H1 (cell line): Measurements from ENCODE around the gene GPC6. TPM values are rescaled to one million over a fixed set of nuclear protein-coding genes. Genes with fewer than 3 reads are reported as not detected.

Experiments
- CTCF ChIA-PET: fragments of 300-600 bp; sonication (Branson Sonifier 250); formaldehyde crosslinking; loops from one replicate; lab custom pipeline; 2021; ENCODE audit not compliant: partially characterized antibody; lab: Charles Lee
- POLR2A ChIA-PET: fragments of 300-600 bp; sonication (Branson Sonifier 250); formaldehyde crosslinking; loops from one replicate; lab custom pipeline; 2021; ENCODE audit warnings: inconsistent platforms; ENCODE audit not compliant: partially characterized antibody; lab: Charles Lee
- DNase-seq, 2 experiments: peaks; one replicate each; pipeline versions ENCODE4 v3.0.0 to v3.0.0-alpha.2; 2010 to 2022; ENCODE audit warnings: low spot score in 2 of 2, low read depth in 1 of 2, mixed read lengths in 1 of 2
- FAIRE-seq: peaks from 2 replicates; lab custom pipeline; 2011; peaks lifted over from hg19 to GRCh38; lab: Jason Lieb, UNC
- H2AFZ ChIP-seq: 2 replicates; pipeline ENCODE4 v1.8.1; 2012; ENCODE audit warnings: low read length, inconsistent platforms
- H2AK5ac ChIP-seq: 2 replicates; pipeline ENCODE4 v1.6.1; 2013; ENCODE audit warnings: low read depth, low read length
- H2BK120ac ChIP-seq: replicated peaks from 2 replicates; pipeline ENCODE3; 2013; ENCODE audit warnings: low read depth, low read length, inconsistent platforms
- H2BK12ac ChIP-seq: 2 replicates; pipeline ENCODE4 v1.6.1; 2013; ENCODE audit warnings: low read depth, low read length
- H2BK15ac ChIP-seq: 2 replicates; pipeline ENCODE4 v1.6.1; 2013; ENCODE audit warnings: low read length
- H2BK20ac ChIP-seq: 2 replicates; pipeline ENCODE4 v1.6.1; 2013; ENCODE audit warnings: low read length
- H2BK5ac ChIP-seq: 2 replicates; pipeline ENCODE4 v1.6.1; 2013; ENCODE audit warnings: low read depth, low read length
- H3K14ac ChIP-seq: 2 replicates; pipeline ENCODE4 v1.6.1; 2013; ENCODE audit warnings: inconsistent platforms; ENCODE audit not compliant: insufficient read length
- H3K18ac ChIP-seq: 2 replicates; pipeline ENCODE4 v1.6.1; 2013; ENCODE audit warnings: low read length; ENCODE audit errors: extremely low read depth
- H3K23ac ChIP-seq: 2 replicates; pipeline ENCODE4 v1.6.1; 2013; ENCODE audit warnings: inconsistent platforms; ENCODE audit not compliant: insufficient read length
- H3K23me2 ChIP-seq: 2 replicates; pipeline ENCODE4 v1.6.1; 2013; ENCODE audit warnings: low read depth, low read length
- H3K27ac ChIP-seq: 2 replicates; pipeline ENCODE4 v1.6.1; 2011; ENCODE audit warnings: low read depth, low read length, inconsistent platforms
- H3K27me3 ChIP-seq, 4 experiments: replicated peaks in 1 of 4; 1 replicate in 1 of 4; 2 replicates in 3 of 4; pipeline versions ENCODE4 v1.6.1 to v1.8.1; 2011 to 2013; ENCODE audit warnings: low read length in 3 of 4, mild to moderate bottlenecking in 3 of 4, inconsistent platforms in 2 of 4, mixed read lengths in 2 of 4, moderate library complexity in 1 of 4; ENCODE audit not compliant: control insufficient read depth in 3 of 4, insufficient read depth in 3 of 4; ENCODE audit errors: extremely low read depth in 1 of 4
- H3K36me3 ChIP-seq, 4 experiments: 2 replicates each; pipeline versions ENCODE4 v1.6.1 to v1.8.1; 2011 to 2013; ENCODE audit warnings: mild to moderate bottlenecking in 4 of 4, low read length in 3 of 4, moderate library complexity in 2 of 4, control low read depth in 1 of 4, inconsistent platforms in 1 of 4; ENCODE audit not compliant: insufficient read depth in 4 of 4, control insufficient read depth in 2 of 4
- H3K4ac ChIP-seq: replicated peaks from 2 replicates; pipeline ENCODE3; 2013; ENCODE audit warnings: low read length, low read depth, mixed read lengths, inconsistent platforms; ENCODE audit not compliant: insufficient read length
- H3K4me1 ChIP-seq, 4 experiments: replicated peaks in 1 of 4; 1 replicate in 1 of 4; 2 replicates in 3 of 4; pipeline versions ENCODE4 v1.6.1 to v1.8.1; 2011 to 2013; ENCODE audit warnings: low read length in 3 of 4, inconsistent platforms in 2 of 4, mixed read lengths in 1 of 4; ENCODE audit not compliant: insufficient read depth in 4 of 4, control insufficient read depth in 3 of 4
- H3K4me2 ChIP-seq, 2 experiments: 2 replicates each; pipeline versions ENCODE4 v1.6.1 to v1.8.1; 2011 to 2013; ENCODE audit warnings: low read depth in 2 of 2, low read length in 2 of 2, control low read depth in 1 of 2, inconsistent platforms in 1 of 2, mild to moderate bottlenecking in 1 of 2; ENCODE audit not compliant: insufficient read depth in 1 of 2
- H3K4me3 ChIP-seq, 4 experiments: fragments of 200-600, 300-600 bp in 1 of 4; sonication (generic), shearing (Covaris generic), sonication (Bioruptor Twin) in 1 of 4; 2 replicates each; pipeline versions ENCODE4 v1.5.1 to v1.8.1; 2011 to 2016; ENCODE audit warnings: low read length in 4 of 4, low read depth in 3 of 4, control low read depth in 2 of 4, inconsistent platforms in 2 of 4, mild to moderate bottlenecking in 2 of 4, mixed read lengths in 1 of 4, moderate library complexity in 1 of 4; ENCODE audit not compliant: insufficient read depth in 2 of 4; ENCODE audit errors: extremely low read depth in 1 of 4
- H3K56ac ChIP-seq: replicated peaks from 2 replicates; pipeline ENCODE3; 2013; ENCODE audit warnings: low read depth, mild to moderate bottlenecking, mixed read lengths, low read length, inconsistent platforms; ENCODE audit not compliant: insufficient read length
- H3K79me1 ChIP-seq: 2 replicates; pipeline ENCODE4 v1.6.1; 2013; ENCODE audit warnings: low read depth, low read length, control low read depth
- H3K79me2 ChIP-seq, 2 experiments: 2 replicates each; pipeline versions ENCODE4 v1.6.1 to v1.8.1; 2012 to 2013; ENCODE audit warnings: low read length in 2 of 2, mild to moderate bottlenecking in 2 of 2, inconsistent platforms in 1 of 2; ENCODE audit not compliant: insufficient read depth in 2 of 2, control insufficient read depth in 1 of 2
- H3K9ac ChIP-seq, 4 experiments: replicated peaks in 1 of 4; 1 replicate in 1 of 4; 2 replicates in 3 of 4; pipeline versions ENCODE4 v1.6.1 to v1.8.1; 2011 to 2013; ENCODE audit warnings: low read depth in 3 of 4, low read length in 3 of 4, control low read depth in 2 of 4, mild to moderate bottlenecking in 2 of 4, moderate library complexity in 2 of 4, inconsistent platforms in 1 of 4; ENCODE audit errors: extremely low read depth in 1 of 4
- H3K9me3 ChIP-seq, 2 experiments: 2 replicates each; pipeline versions ENCODE4 v1.6.1 to v1.8.1; 2012 to 2013; ENCODE audit warnings: mild to moderate bottlenecking in 2 of 2, moderate library complexity in 2 of 2, control low read depth in 1 of 2, inconsistent platforms in 1 of 2, low read depth in 1 of 2, low read length in 1 of 2, mixed read lengths in 1 of 2; ENCODE audit not compliant: insufficient read depth in 2 of 2
- H4K20me1 ChIP-seq, 2 experiments: replicated peaks in 1 of 2; 2 replicates each; pipeline versions ENCODE3 to v1.8.1; 2011 to 2013; ENCODE audit warnings: inconsistent platforms in 2 of 2, low read length in 2 of 2, mild to moderate bottlenecking in 1 of 2; ENCODE audit not compliant: insufficient read depth in 2 of 2, control insufficient read depth in 1 of 2
- H4K5ac ChIP-seq: 2 replicates; pipeline ENCODE4 v1.6.1; 2013; ENCODE audit warnings: low read length, low read depth, mixed read lengths, inconsistent platforms; ENCODE audit not compliant: insufficient read length
- H4K8ac ChIP-seq: 2 replicates; pipeline ENCODE4 v1.8.0; 2013; ENCODE audit warnings: mild to moderate bottlenecking, moderate library complexity, low read length, inconsistent platforms; ENCODE audit not compliant: insufficient read depth; ENCODE audit errors: extremely low read depth
- H4K91ac ChIP-seq: replicated peaks from 2 replicates; pipeline ENCODE3; 2013; ENCODE audit warnings: low read length, mixed read lengths, inconsistent platforms; ENCODE audit not compliant: insufficient read length
- BACH1 ChIP-seq: IDR thresholded peaks from 2 replicates; pipeline ENCODE4 v1.6.1; 2012; ENCODE audit warnings: low read length, improper control_type of control experiment
- CBX8 ChIP-seq: fragments of 300-800, 300-1000 bp; sonication (generic); IDR thresholded peaks from 2 replicates; pipeline ENCODE4 v1.7.1; 2016; ENCODE audit warnings: low read depth, low read length, borderline replicate concordance
- CREB1 ChIP-seq: IDR thresholded peaks from 2 replicates; pipeline ENCODE4 v1.6.1; 2012; ENCODE audit warnings: inconsistent platforms
- EGR1 ChIP-seq: IDR thresholded peaks from 2 replicates; pipeline ENCODE4 v1.6.1; 2011; ENCODE audit warnings: low read depth, low read length, borderline replicate concordance
- EP300 ChIP-seq, 2 experiments: IDR thresholded peaks; 1 replicate in 1 of 2; 2 replicates in 1 of 2; pipeline ENCODE4 v1.6.1; 2011 to 2012; ENCODE audit warnings: low read depth in 2 of 2, low read length in 2 of 2, mild to moderate bottlenecking in 2 of 2, borderline replicate concordance in 1 of 2, inconsistent platforms in 1 of 2, moderate library complexity in 1 of 2
- HDAC2 ChIP-seq, 2 experiments: fragments of 300-600 bp in 1 of 2; sonication (generic) in 1 of 2; IDR thresholded peaks; 2 replicates each; pipeline ENCODE4 v1.6.1; 2011 to 2012; ENCODE audit warnings: low read depth in 2 of 2, low read length in 2 of 2, mild to moderate bottlenecking in 2 of 2, moderate library complexity in 2 of 2, borderline replicate concordance in 1 of 2, inconsistent platforms in 1 of 2
- JUN ChIP-seq: IDR thresholded peaks from 2 replicates; pipeline ENCODE4 v1.6.1; 2011; ENCODE audit warnings: low read depth, mild to moderate bottlenecking, improper control_type of control experiment, low read length
- JUND ChIP-seq: IDR thresholded peaks from 2 replicates; pipeline ENCODE4 v1.6.1; 2011; ENCODE audit warnings: mild to moderate bottlenecking, improper control_type of control experiment, low read length
- POLR2AphosphoS5 ChIP-seq: IDR thresholded peaks from 2 replicates; pipeline ENCODE4 v1.6.1; 2011; ENCODE audit warnings: low read depth, low read length
- RFX5 ChIP-seq: IDR thresholded peaks from 2 replicates; pipeline ENCODE4 v1.6.1; 2011; ENCODE audit warnings: low read depth, low read length, improper control_type of control experiment, borderline replicate concordance
- RXRA ChIP-seq: IDR thresholded peaks from 2 replicates; pipeline ENCODE4 v1.6.1; 2011; ENCODE audit warnings: low read depth, mild to moderate bottlenecking, low read length, moderate library complexity; ENCODE audit not compliant: insufficient read depth
- TAF7 ChIP-seq: optimal IDR thresholded peaks from 2 replicates; pipeline ENCODE3; 2011; ENCODE audit warnings: low read depth, mild to moderate bottlenecking, inconsistent platforms, low read length, moderate library complexity, borderline replicate concordance
- TCF12 ChIP-seq: IDR thresholded peaks from 2 replicates; pipeline ENCODE4 v1.6.1; 2011; ENCODE audit warnings: low read depth, mild to moderate bottlenecking, low read length
- TEAD4 ChIP-seq: IDR thresholded peaks from 2 replicates; pipeline ENCODE4 v1.6.1; 2012; ENCODE audit warnings: low read depth, low read length, inconsistent platforms, mixed read lengths
- WGBS, 2 experiments: shearing (Covaris generic) in 1 of 2; methylation state at CpG; one replicate each; pipeline versions ENCODE4 v1.1.6 to v1.1.7; 2013 to 2015; ENCODE audit warnings: low lambda C conversion rate in 2 of 2, mixed read lengths in 2 of 2, inconsistent platforms in 1 of 2, low coverage in 1 of 2, missing lambda C conversion rate in 1 of 2; ENCODE audit not compliant: insufficient replicate concordance in 2 of 2, insufficient coverage in 1 of 2, insufficient read length in 1 of 2; ENCODE audit errors: extremely low coverage in 1 of 2, missing lambda C conversion rate in 1 of 2; 5-methylcytosine and 5-hydroxymethylcytosine counted together
- polyA plus RNA-seq, 7 experiments: library from polyadenylated mRNA; depleted of rRNA in 3 of 7; stranded (reverse) in 5 of 7; unstranded in 2 of 7; fragments of >200 nt in 5 of 7; fragments of 200-250 nt in 2 of 7; gene quantifications; 1 replicate in 5 of 7; 2 replicates in 1 of 7; 4 replicates in 1 of 7; pipeline versions ENCODE4 v1.2.1 to v1.2.3, GENCODE V29; 2011 to 2013; ENCODE audit warnings: missing spikeins in 2 of 7, mixed read lengths in 2 of 7
- total RNA-seq: library from RNA; stranded (reverse); fragmentation: NEBNext Ultra II Directional; extraction: Animal tissue kit (Norgen Biotek cat#: 25700); gene quantifications from 2 replicates; pipeline ENCODE4 v1.2.1, GENCODE V29; 2021

GPC6 gene
- total and polyA plus RNA-seq, 2 of the 8 experiments (the other 6 are each of a cell fraction or from before 2014, with no cell fraction given), result 5.4 to 12.0 TPM

- Histone ChIP-seq H3K4me2 (no peak overlapping the region), H3K9ac (no peak overlapping the region), H3K4me3 (no peak overlapping the region; a peak in 1 of 8 replicates)
- TF ChIP-seq CBX8 (no peak), HDAC2 (IDR thresholded peaks at IDR 0.05; ENCODE audit: borderline replicate concordance in 1 of 2, low read depth in 2 of 2, low read length in 2 of 2) (peak in 1 of 2 experiments; percentile 61; a peak in 1 of 4 replicates), JUN (no peak), EGR1 (no peak), TEAD4 (peak; percentile 96), TAF7 (no peak), TCF12 (0 out of 2 replicates have a peak, but pooled peaks have one; percentile 23), RFX5 (no peak), RXRA (peak; percentile 97), CREB1 (no peak), EP300 (IDR thresholded peaks at IDR 0.05; ENCODE audit: borderline replicate concordance in 1 of 2, low read depth in 2 of 2, low read length in 2 of 2) (0 out of 3 replicates have a peak, but pooled peaks of 1 of the 2 experiments have one; percentile 39), BACH1 (no peak), JUND (no peak), POLR2AphosphoS5 (no peak)
Measured at GRCh38 chr13:93224535-93224934, 2.1 kb upstream of the GPC6 start.

More at GRCh38 chr13:93224535-93224934, 2.1 kb upstream of the GPC6 start:
- FAIRE-seq, result peak; percentile 98
- Histone ChIP-seq H3K27me3 (no peaks in the 10 kb centered on the region), H3K9me3 (no peaks in the 10 kb centered on the region), H3K56ac (no peak overlapping the region), H3K4me1 (peaks cover 0 to 14% (median 13%) of the 10 kb centered on the region in 4 experiments; a peak in 5 of 7 replicates), H3K79me2 (no peaks in the 10 kb centered on the region; a peak in 1 of 4 replicates), H3K14ac (no peak overlapping the region), H2BK5ac (no peak overlapping the region), H4K5ac (no peak overlapping the region), H4K8ac (no peak overlapping the region), H3K18ac (no peak overlapping the region), H3K79me1 (no peaks in the 10 kb centered on the region), H4K20me1 (no peaks in the 10 kb centered on the region), H3K36me3 (no peaks in the 10 kb centered on the region), H3K23me2 (peaks cover 11% of the 10 kb centered on the region; the same call in 1 of the 2 replicates), H2BK12ac (no peak overlapping the region), H2AFZ (no peak overlapping the region), H2BK120ac (no peak overlapping the region), H3K27ac (no peak overlapping the region), H2BK15ac (no peak overlapping the region), H3K4ac (no peak overlapping the region), H4K91ac (no peak overlapping the region), H2BK20ac (no peak overlapping the region), H2AK5ac (no peak overlapping the region), H3K23ac (no peak overlapping the region)
- DNase-seq, result no peak
- WGBS, 2 experiments, result 70% methylated on average over 1 of the region's 1 CpG; no CpG with 5 or more reads in 1 of the 2 experiments
- ChIA-PET CTCF (interaction anchor here (1.2 to 2.0 kb wide), 2 partner anchors 11 to 890 kb away, joined by 4 to 6 read pairs; no protein-coding TSS in a partner anchor), POLR2A (interaction anchor here (0.8 to 1.4 kb wide), 2 partner anchors 9 to 31 kb away, joined by 3 to 8 read pairs; no protein-coding TSS in a partner anchor)
